H1 (cell line): Measurements from ENCODE around the gene FDXACB1. TPM values are rescaled to one million over a fixed set of nuclear protein-coding genes. Genes with fewer than 3 reads are reported as not detected.

Experiments
- CTCF ChIA-PET: fragments of 300-600 bp; sonication (Branson Sonifier 250); formaldehyde crosslinking; loops from one replicate; lab custom pipeline; 2021; ENCODE audit not compliant: partially characterized antibody; lab: Charles Lee
- POLR2A ChIA-PET: fragments of 300-600 bp; sonication (Branson Sonifier 250); formaldehyde crosslinking; loops from one replicate; lab custom pipeline; 2021; ENCODE audit warnings: inconsistent platforms; ENCODE audit not compliant: partially characterized antibody; lab: Charles Lee
- DNase-seq, 2 experiments: peaks; one replicate each; pipeline versions ENCODE4 v3.0.0 to v3.0.0-alpha.2; 2010 to 2022; ENCODE audit warnings: low spot score in 2 of 2, low read depth in 1 of 2, mixed read lengths in 1 of 2
- FAIRE-seq: peaks from 2 replicates; lab custom pipeline; 2011; peaks lifted over from hg19 to GRCh38; lab: Jason Lieb, UNC
- H2AFZ ChIP-seq: 2 replicates; pipeline ENCODE4 v1.8.1; 2012; ENCODE audit warnings: low read length, inconsistent platforms
- H2AK5ac ChIP-seq: 2 replicates; pipeline ENCODE4 v1.6.1; 2013; ENCODE audit warnings: low read depth, low read length
- H2BK120ac ChIP-seq: replicated peaks from 2 replicates; pipeline ENCODE3; 2013; ENCODE audit warnings: low read depth, low read length, inconsistent platforms
- H2BK12ac ChIP-seq: 2 replicates; pipeline ENCODE4 v1.6.1; 2013; ENCODE audit warnings: low read depth, low read length
- H2BK15ac ChIP-seq: 2 replicates; pipeline ENCODE4 v1.6.1; 2013; ENCODE audit warnings: low read length
- H2BK20ac ChIP-seq: 2 replicates; pipeline ENCODE4 v1.6.1; 2013; ENCODE audit warnings: low read length
- H2BK5ac ChIP-seq: 2 replicates; pipeline ENCODE4 v1.6.1; 2013; ENCODE audit warnings: low read depth, low read length
- H3K14ac ChIP-seq: 2 replicates; pipeline ENCODE4 v1.6.1; 2013; ENCODE audit warnings: inconsistent platforms; ENCODE audit not compliant: insufficient read length
- H3K18ac ChIP-seq: 2 replicates; pipeline ENCODE4 v1.6.1; 2013; ENCODE audit warnings: low read length; ENCODE audit errors: extremely low read depth
- H3K23ac ChIP-seq: 2 replicates; pipeline ENCODE4 v1.6.1; 2013; ENCODE audit warnings: inconsistent platforms; ENCODE audit not compliant: insufficient read length
- H3K23me2 ChIP-seq: 2 replicates; pipeline ENCODE4 v1.6.1; 2013; ENCODE audit warnings: low read depth, low read length
- H3K27ac ChIP-seq: 2 replicates; pipeline ENCODE4 v1.6.1; 2011; ENCODE audit warnings: low read depth, low read length, inconsistent platforms
- H3K27me3 ChIP-seq, 4 experiments: replicated peaks in 1 of 4; 1 replicate in 1 of 4; 2 replicates in 3 of 4; pipeline versions ENCODE4 v1.6.1 to v1.8.1; 2011 to 2013; ENCODE audit warnings: low read length in 3 of 4, mild to moderate bottlenecking in 3 of 4, inconsistent platforms in 2 of 4, mixed read lengths in 2 of 4, moderate library complexity in 1 of 4; ENCODE audit not compliant: control insufficient read depth in 3 of 4, insufficient read depth in 3 of 4; ENCODE audit errors: extremely low read depth in 1 of 4
- H3K36me3 ChIP-seq, 4 experiments: 2 replicates each; pipeline versions ENCODE4 v1.6.1 to v1.8.1; 2011 to 2013; ENCODE audit warnings: mild to moderate bottlenecking in 4 of 4, low read length in 3 of 4, moderate library complexity in 2 of 4, control low read depth in 1 of 4, inconsistent platforms in 1 of 4; ENCODE audit not compliant: insufficient read depth in 4 of 4, control insufficient read depth in 2 of 4
- H3K4ac ChIP-seq: replicated peaks from 2 replicates; pipeline ENCODE3; 2013; ENCODE audit warnings: low read length, low read depth, mixed read lengths, inconsistent platforms; ENCODE audit not compliant: insufficient read length
- H3K4me1 ChIP-seq, 4 experiments: replicated peaks in 1 of 4; 1 replicate in 1 of 4; 2 replicates in 3 of 4; pipeline versions ENCODE4 v1.6.1 to v1.8.1; 2011 to 2013; ENCODE audit warnings: low read length in 3 of 4, inconsistent platforms in 2 of 4, mixed read lengths in 1 of 4; ENCODE audit not compliant: insufficient read depth in 4 of 4, control insufficient read depth in 3 of 4
- H3K4me2 ChIP-seq, 2 experiments: 2 replicates each; pipeline versions ENCODE4 v1.6.1 to v1.8.1; 2011 to 2013; ENCODE audit warnings: low read depth in 2 of 2, low read length in 2 of 2, control low read depth in 1 of 2, inconsistent platforms in 1 of 2, mild to moderate bottlenecking in 1 of 2; ENCODE audit not compliant: insufficient read depth in 1 of 2
- H3K4me3 ChIP-seq, 4 experiments: fragments of 200-600, 300-600 bp in 1 of 4; sonication (generic), shearing (Covaris generic), sonication (Bioruptor Twin) in 1 of 4; 2 replicates each; pipeline versions ENCODE4 v1.5.1 to v1.8.1; 2011 to 2016; ENCODE audit warnings: low read length in 4 of 4, low read depth in 3 of 4, control low read depth in 2 of 4, inconsistent platforms in 2 of 4, mild to moderate bottlenecking in 2 of 4, mixed read lengths in 1 of 4, moderate library complexity in 1 of 4; ENCODE audit not compliant: insufficient read depth in 2 of 4; ENCODE audit errors: extremely low read depth in 1 of 4
- H3K56ac ChIP-seq: replicated peaks from 2 replicates; pipeline ENCODE3; 2013; ENCODE audit warnings: low read depth, mild to moderate bottlenecking, mixed read lengths, low read length, inconsistent platforms; ENCODE audit not compliant: insufficient read length
- H3K79me1 ChIP-seq: 2 replicates; pipeline ENCODE4 v1.6.1; 2013; ENCODE audit warnings: low read depth, low read length, control low read depth
- H3K79me2 ChIP-seq, 2 experiments: 2 replicates each; pipeline versions ENCODE4 v1.6.1 to v1.8.1; 2012 to 2013; ENCODE audit warnings: low read length in 2 of 2, mild to moderate bottlenecking in 2 of 2, inconsistent platforms in 1 of 2; ENCODE audit not compliant: insufficient read depth in 2 of 2, control insufficient read depth in 1 of 2
- H3K9ac ChIP-seq, 4 experiments: replicated peaks in 1 of 4; 1 replicate in 1 of 4; 2 replicates in 3 of 4; pipeline versions ENCODE4 v1.6.1 to v1.8.1; 2011 to 2013; ENCODE audit warnings: low read depth in 3 of 4, low read length in 3 of 4, control low read depth in 2 of 4, mild to moderate bottlenecking in 2 of 4, moderate library complexity in 2 of 4, inconsistent platforms in 1 of 4; ENCODE audit errors: extremely low read depth in 1 of 4
- H3K9me3 ChIP-seq, 2 experiments: 2 replicates each; pipeline versions ENCODE4 v1.6.1 to v1.8.1; 2012 to 2013; ENCODE audit warnings: mild to moderate bottlenecking in 2 of 2, moderate library complexity in 2 of 2, control low read depth in 1 of 2, inconsistent platforms in 1 of 2, low read depth in 1 of 2, low read length in 1 of 2, mixed read lengths in 1 of 2; ENCODE audit not compliant: insufficient read depth in 2 of 2
- H4K20me1 ChIP-seq, 2 experiments: replicated peaks in 1 of 2; 2 replicates each; pipeline versions ENCODE3 to v1.8.1; 2011 to 2013; ENCODE audit warnings: inconsistent platforms in 2 of 2, low read length in 2 of 2, mild to moderate bottlenecking in 1 of 2; ENCODE audit not compliant: insufficient read depth in 2 of 2, control insufficient read depth in 1 of 2
- H4K5ac ChIP-seq: 2 replicates; pipeline ENCODE4 v1.6.1; 2013; ENCODE audit warnings: low read length, low read depth, mixed read lengths, inconsistent platforms; ENCODE audit not compliant: insufficient read length
- H4K8ac ChIP-seq: 2 replicates; pipeline ENCODE4 v1.8.0; 2013; ENCODE audit warnings: mild to moderate bottlenecking, moderate library complexity, low read length, inconsistent platforms; ENCODE audit not compliant: insufficient read depth; ENCODE audit errors: extremely low read depth
- H4K91ac ChIP-seq: replicated peaks from 2 replicates; pipeline ENCODE3; 2013; ENCODE audit warnings: low read length, mixed read lengths, inconsistent platforms; ENCODE audit not compliant: insufficient read length
- WGBS, 2 experiments: shearing (Covaris generic) in 1 of 2; methylation state at CpG; one replicate each; pipeline versions ENCODE4 v1.1.6 to v1.1.7; 2013 to 2015; ENCODE audit warnings: low lambda C conversion rate in 2 of 2, mixed read lengths in 2 of 2, inconsistent platforms in 1 of 2, low coverage in 1 of 2, missing lambda C conversion rate in 1 of 2; ENCODE audit not compliant: insufficient replicate concordance in 2 of 2, insufficient coverage in 1 of 2, insufficient read length in 1 of 2; ENCODE audit errors: extremely low coverage in 1 of 2, missing lambda C conversion rate in 1 of 2; 5-methylcytosine and 5-hydroxymethylcytosine counted together
- polyA plus RNA-seq, 7 experiments: library from polyadenylated mRNA; depleted of rRNA in 3 of 7; stranded (reverse) in 5 of 7; unstranded in 2 of 7; fragments of >200 nt in 5 of 7; fragments of 200-250 nt in 2 of 7; gene quantifications; 1 replicate in 5 of 7; 2 replicates in 1 of 7; 4 replicates in 1 of 7; pipeline versions ENCODE4 v1.2.1 to v1.2.3, GENCODE V29; 2011 to 2013; ENCODE audit warnings: missing spikeins in 2 of 7, mixed read lengths in 2 of 7
- total RNA-seq: library from RNA; stranded (reverse); fragmentation: NEBNext Ultra II Directional; extraction: Animal tissue kit (Norgen Biotek cat#: 25700); gene quantifications from 2 replicates; pipeline ENCODE4 v1.2.1, GENCODE V29; 2021

The FDXACB1 gene
- total and polyA plus RNA-seq, 2 of the 8 experiments (the other 6 are each of a cell fraction or from before 2014, with no cell fraction given) = 1.4 to 2.3 TPM

GRCh38 chr11:111845276-111846028 lies 33.5 kb downstream of the FDXACB1 start:
- Histone ChIP-seq H4K5ac (no peak overlapping the region), H3K9ac (no peak overlapping the region), H4K20me1 (no peaks in the 10 kb centered on the region), H3K14ac (no peak overlapping the region), H2BK5ac (no peak overlapping the region), H2BK12ac (no peak overlapping the region), H2AK5ac (no peak overlapping the region), H4K8ac (no peak overlapping the region), H3K56ac (no peak overlapping the region), H3K4me2 (no peak overlapping the region), H3K36me3 (peaks cover 0 to 5% (median 0%) of the 10 kb centered on the region in 4 experiments; a peak in 1 of 8 replicates), H3K27me3 (no peaks in the 10 kb centered on the region), H3K23me2 (no peaks in the 10 kb centered on the region), H2BK120ac (no peak overlapping the region), H3K4me1 (peaks cover 0 to 2% (median 0%) of the 10 kb centered on the region in 4 experiments; a peak in 2 of 7 replicates), H3K23ac (no peak overlapping the region), H2BK15ac (no peak overlapping the region), H2BK20ac (no peak overlapping the region), H4K91ac (no peak overlapping the region), H3K9me3 (no peaks in the 10 kb centered on the region), H3K79me2 (no peaks in the 10 kb centered on the region), H3K4ac (no peak overlapping the region), H3K18ac (no peak overlapping the region), H3K79me1 (no peaks in the 10 kb centered on the region), H3K27ac (no peak overlapping the region), H2AFZ (no peak overlapping the region), H3K4me3 (no peak overlapping the region)
- DNase-seq = no peak
- no peak for FAIRE-seq
- ChIA-PET POLR2A (interaction anchor here (0.9 kb wide), 1 partner anchor 79 kb away, joined by 3 read pairs; the partner anchor contains the start of gene PPP2R1B), CTCF (interaction anchor here (0.7 to 2.4 kb wide), 12 partner anchors 11 to 243 kb away, joined by 3 to 10 read pairs (median 4); partner anchors contain the start of genes ALG9 and SIK2)
- WGBS, 2 experiments = 92% methylated on average over 7 of the region's 7 CpGs; no CpG with 5 or more reads in 1 of the 2 experiments
